WTC11 (cell line): ENCODE data around the gene CHST1. TPM values are rescaled to one million over a fixed set of nuclear protein-coding genes. Genes with fewer than 3 reads are reported as not detected.

Experiments
- ATAC-seq: fragments of 200-7000 bp; cut with Tn5 transposase; 2 replicates; pipeline ENCODE4 v1.10.0; 2021; ENCODE audit warnings: mild to moderate bottlenecking, moderate library complexity
- CTCF ChIA-PET: fragments of 300-600 bp; sonication (Branson Sonifier 250); formaldehyde crosslinking; loops from one replicate; lab custom pipeline; 2021; ENCODE audit warnings: antibody characterized with exemption; lab: Charles Lee
- POLR2A ChIA-PET: fragments of 350-600 bp; sonication (Branson Sonifier 250); formaldehyde crosslinking; loops from one replicate; lab custom pipeline; 2021; ENCODE audit warnings: antibody characterized with exemption; lab: Charles Lee
- DNase-seq: peaks from one replicate; pipeline ENCODE4 v3.0.0; 2021; ENCODE audit warnings: low spot score
- H3K27ac Mint-ChIP-seq: 2 replicates; pipeline ENCODE4 v1.8.0; 2021; ENCODE audit warnings: mixed read lengths
- H3K27me3 Mint-ChIP-seq: 2 replicates; pipeline ENCODE4 v1.8.0; 2021; ENCODE audit warnings: low read depth, mild to moderate bottlenecking, moderate library complexity, mixed read lengths
- H3K36me3 Mint-ChIP-seq: 2 replicates; pipeline ENCODE4 v1.8.0; 2021; ENCODE audit warnings: mixed read lengths
- H3K4me1 Mint-ChIP-seq: 2 replicates; pipeline ENCODE4 v1.8.0; 2022; ENCODE audit warnings: mixed read lengths
- H3K4me3 Mint-ChIP-seq: 2 replicates; pipeline ENCODE4 v1.8.0; 2021; ENCODE audit warnings: mild to moderate bottlenecking, moderate library complexity, mixed read lengths
- H3K9me3 Mint-ChIP-seq: 2 replicates; pipeline ENCODE4 v1.8.0; 2021; ENCODE audit warnings: mixed read lengths
- ATF1 ChIP-seq: sonication (generic); formaldehyde crosslinking; IDR thresholded peaks from 2 replicates; pipeline ENCODE4 v1.8.1; 2023; ENCODE audit warnings: mild to moderate bottlenecking, moderate library complexity, missing genetic modification reagents
- ATF3 ChIP-seq: sonication (generic); formaldehyde crosslinking; conservative IDR thresholded peaks from 2 replicates; pipeline ENCODE4 v1.8.1; 2022; ENCODE audit warnings: mild to moderate bottlenecking, missing genetic modification reagents
- ELF4 ChIP-seq: sonication (generic); formaldehyde crosslinking; IDR thresholded peaks from 2 replicates; pipeline ENCODE4 v1.8.1; 2022; ENCODE audit warnings: low read depth, mild to moderate bottlenecking, moderate library complexity, missing genetic modification reagents
- EMX1 ChIP-seq: fragments of 250-450 bp; sonication (Bioruptor Pico); IDR thresholded peaks from 2 replicates; pipeline ENCODE4 v1.8.0; 2021; ENCODE audit warnings: mild to moderate bottlenecking
- ESRRA ChIP-seq: sonication (generic); formaldehyde crosslinking; IDR thresholded peaks from 2 replicates; pipeline ENCODE4 v1.8.1; 2022; ENCODE audit warnings: mild to moderate bottlenecking, missing genetic modification reagents, borderline replicate concordance
- GABPB1 ChIP-seq: sonication (generic); formaldehyde crosslinking; IDR thresholded peaks from 2 replicates; pipeline ENCODE4 v1.8.1; 2023; ENCODE audit warnings: mild to moderate bottlenecking, missing genetic modification reagents
- JUN ChIP-seq: sonication (generic); formaldehyde crosslinking; IDR thresholded peaks from 2 replicates; pipeline ENCODE4 v1.8.0; 2023; ENCODE audit warnings: mild to moderate bottlenecking, missing genetic modification reagents
- MXD4 ChIP-seq: fragments of 250-450 bp; sonication (Bioruptor Pico); IDR thresholded peaks from 2 replicates; pipeline ENCODE4 v1.8.0; 2021; ENCODE audit warnings: mild to moderate bottlenecking, moderate library complexity, borderline replicate concordance
- NFATC4 ChIP-seq: fragments of 250-450 bp; sonication (Bioruptor Pico); IDR thresholded peaks from 2 replicates; pipeline ENCODE4 v1.9.0; 2021; ENCODE audit warnings: mild to moderate bottlenecking
- NR3C1 ChIP-seq: sonication (generic); formaldehyde crosslinking; conservative IDR thresholded peaks from 2 replicates; pipeline ENCODE4 v1.8.1; 2023; ENCODE audit warnings: low read depth, mild to moderate bottlenecking, missing genetic modification reagents
- PRDM15 ChIP-seq: sonication (generic); formaldehyde crosslinking; IDR thresholded peaks from 2 replicates; pipeline ENCODE4 v1.8.0; 2022; ENCODE audit warnings: missing genetic modification reagents
- SOX15 ChIP-seq: fragments of 250-450 bp; sonication (Bioruptor Pico); IDR thresholded peaks from 2 replicates; pipeline ENCODE4 v1.9.0; 2021; ENCODE audit warnings: mild to moderate bottlenecking
- TCF7 ChIP-seq: sonication (generic); formaldehyde crosslinking; IDR thresholded peaks from 2 replicates; pipeline ENCODE4 v1.8.0; 2022; ENCODE audit warnings: mild to moderate bottlenecking, low read depth, missing genetic modification reagents, moderate library complexity
- TEAD4 ChIP-seq: sonication (generic); formaldehyde crosslinking; IDR thresholded peaks from 2 replicates; pipeline ENCODE4 v1.8.0; 2022; ENCODE audit warnings: mild to moderate bottlenecking, missing genetic modification reagents
- ZNF121 ChIP-seq: sonication (generic); formaldehyde crosslinking; IDR thresholded peaks from 2 replicates; pipeline ENCODE4 v1.8.0; 2023; ENCODE audit warnings: missing genetic modification reagents
- ZNF512 ChIP-seq: sonication (generic); formaldehyde crosslinking; IDR thresholded peaks from 2 replicates; pipeline ENCODE4 v1.8.1; 2022; ENCODE audit warnings: missing genetic modification reagents, borderline replicate concordance
- ZNF671 ChIP-seq: fragments of 250-450 bp; sonication (Bioruptor Pico); IDR thresholded peaks from 2 replicates; pipeline ENCODE4 v1.8.0; 2021; ENCODE audit warnings: mild to moderate bottlenecking
- total RNA-seq: library from RNA; stranded (reverse); gene quantifications from 3 replicates; pipeline ENCODE4 v1.2.3, GENCODE V29; 2021
- TF ChIP-seq, protein P1 (sequence below): sonication (generic); formaldehyde crosslinking; IDR thresholded peaks from 2 replicates; pipeline ENCODE4 v1.8.1; 2023; ENCODE audit warnings: mild to moderate bottlenecking, missing genetic modification reagents, moderate library complexity
- TF ChIP-seq, protein P2 (sequence below): sonication (generic); formaldehyde crosslinking; IDR thresholded peaks from 2 replicates; pipeline ENCODE4 v1.8.0; 2022; ENCODE audit warnings: mild to moderate bottlenecking, missing genetic modification reagents
- TF ChIP-seq, protein P3 (sequence below): sonication (generic); formaldehyde crosslinking; IDR thresholded peaks from 2 replicates; pipeline ENCODE4 v1.8.1; 2023; ENCODE audit warnings: mild to moderate bottlenecking, missing genetic modification reagents
- TF ChIP-seq, protein P4 (sequence below): sonication (generic); formaldehyde crosslinking; IDR thresholded peaks from 2 replicates; pipeline ENCODE4 v1.8.1; 2022; ENCODE audit warnings: low read depth, mild to moderate bottlenecking, moderate library complexity, missing genetic modification reagents, borderline replicate concordance
- TF ChIP-seq, protein P5 (sequence below): sonication (generic); formaldehyde crosslinking; IDR thresholded peaks from 2 replicates; pipeline ENCODE4 v1.8.1; 2022; ENCODE audit warnings: mild to moderate bottlenecking, moderate library complexity, missing genetic modification reagents
- TF ChIP-seq, protein P6 (sequence below): sonication (generic); formaldehyde crosslinking; IDR thresholded peaks from 2 replicates; pipeline ENCODE4 v1.8.1; 2023; ENCODE audit warnings: mild to moderate bottlenecking, missing genetic modification reagents, moderate library complexity

Gene CHST1
- total RNA-seq, 1 experiment from 2014 or later = 2.4 TPM

- H3K27ac Mint-ChIP-seq = no peak overlapping the region
- H3K9me3 Mint-ChIP-seq = peaks cover 18% of the 10 kb centered on the region; the same call in 1 of the 2 replicates
- ChIA-PET CTCF (interaction anchor here (2.1 to 5.0 kb wide), 2 partner anchors 32 to 149 kb away, joined by 5 to 20 read pairs; no protein-coding TSS in a partner anchor), POLR2A (no interaction called here)
- peaks cover 15% of the 10 kb centered on the region for H3K4me1 Mint-ChIP-seq
- ATAC-seq = no peak
- no peak overlapping the region for H3K4me3 Mint-ChIP-seq
- peaks cover 22% of the 10 kb centered on the region for H3K27me3 Mint-ChIP-seq
- no peak for DNase-seq
- TF ChIP-seq ZNF512 (CRISPR knock-in tag) (no peak), NFATC4 (CRISPR knock-in tag) (no peak), TEAD4 (no peak), ZNF121 (CRISPR knock-in tag) (no peak), ESRRA (CRISPR knock-in tag) (no peak), GABPB1 (CRISPR knock-in tag) (no peak), PRDM15 (CRISPR knock-in tag) (no peak), ATF3 (no peak)
- TF ChIP-seq, protein P1, sequence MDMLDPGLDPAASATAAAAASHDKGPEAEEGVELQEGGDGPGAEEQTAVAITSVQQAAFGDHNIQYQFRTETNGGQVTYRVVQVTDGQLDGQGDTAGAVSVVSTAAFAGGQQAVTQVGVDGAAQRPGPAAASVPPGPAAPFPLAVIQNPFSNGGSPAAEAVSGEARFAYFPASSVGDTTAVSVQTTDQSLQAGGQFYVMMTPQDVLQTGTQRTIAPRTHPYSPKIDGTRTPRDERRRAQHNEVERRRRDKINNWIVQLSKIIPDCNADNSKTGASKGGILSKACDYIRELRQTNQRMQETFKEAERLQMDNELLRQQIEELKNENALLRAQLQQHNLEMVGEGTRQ (CRISPR knock-in tag) = no peak
- TF ChIP-seq, protein P2, sequence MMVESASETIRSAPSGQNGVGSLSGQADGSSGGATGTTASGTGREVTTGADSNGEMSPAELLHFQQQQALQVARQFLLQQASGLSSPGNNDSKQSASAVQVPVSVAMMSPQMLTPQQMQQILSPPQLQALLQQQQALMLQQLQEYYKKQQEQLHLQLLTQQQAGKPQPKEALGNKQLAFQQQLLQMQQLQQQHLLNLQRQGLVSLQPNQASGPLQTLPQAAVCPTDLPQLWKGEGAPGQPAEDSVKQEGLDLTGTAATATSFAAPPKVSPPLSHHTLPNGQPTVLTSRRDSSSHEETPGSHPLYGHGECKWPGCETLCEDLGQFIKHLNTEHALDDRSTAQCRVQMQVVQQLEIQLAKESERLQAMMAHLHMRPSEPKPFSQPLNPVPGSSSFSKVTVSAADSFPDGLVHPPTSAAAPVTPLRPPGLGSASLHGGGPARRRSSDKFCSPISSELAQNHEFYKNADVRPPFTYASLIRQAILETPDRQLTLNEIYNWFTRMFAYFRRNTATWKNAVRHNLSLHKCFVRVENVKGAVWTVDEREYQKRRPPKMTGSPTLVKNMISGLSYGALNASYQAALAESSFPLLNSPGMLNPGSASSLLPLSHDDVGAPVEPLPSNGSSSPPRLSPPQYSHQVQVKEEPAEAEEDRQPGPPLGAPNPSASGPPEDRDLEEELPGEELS = no peak
- TF ChIP-seq, protein P3, sequence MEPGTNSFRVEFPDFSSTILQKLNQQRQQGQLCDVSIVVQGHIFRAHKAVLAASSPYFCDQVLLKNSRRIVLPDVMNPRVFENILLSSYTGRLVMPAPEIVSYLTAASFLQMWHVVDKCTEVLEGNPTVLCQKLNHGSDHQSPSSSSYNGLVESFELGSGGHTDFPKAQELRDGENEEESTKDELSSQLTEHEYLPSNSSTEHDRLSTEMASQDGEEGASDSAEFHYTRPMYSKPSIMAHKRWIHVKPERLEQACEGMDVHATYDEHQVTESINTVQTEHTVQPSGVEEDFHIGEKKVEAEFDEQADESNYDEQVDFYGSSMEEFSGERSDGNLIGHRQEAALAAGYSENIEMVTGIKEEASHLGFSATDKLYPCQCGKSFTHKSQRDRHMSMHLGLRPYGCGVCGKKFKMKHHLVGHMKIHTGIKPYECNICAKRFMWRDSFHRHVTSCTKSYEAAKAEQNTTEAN (CRISPR knock-in tag) = no peak
- H3K36me3 Mint-ChIP-seq = peaks cover 2% of the 10 kb centered on the region; the same call in 1 of the 2 replicates
These were observed 43.1 kb downstream of the CHST1 start for GRCh38 chr11:45622283-45622682.

DNA sequence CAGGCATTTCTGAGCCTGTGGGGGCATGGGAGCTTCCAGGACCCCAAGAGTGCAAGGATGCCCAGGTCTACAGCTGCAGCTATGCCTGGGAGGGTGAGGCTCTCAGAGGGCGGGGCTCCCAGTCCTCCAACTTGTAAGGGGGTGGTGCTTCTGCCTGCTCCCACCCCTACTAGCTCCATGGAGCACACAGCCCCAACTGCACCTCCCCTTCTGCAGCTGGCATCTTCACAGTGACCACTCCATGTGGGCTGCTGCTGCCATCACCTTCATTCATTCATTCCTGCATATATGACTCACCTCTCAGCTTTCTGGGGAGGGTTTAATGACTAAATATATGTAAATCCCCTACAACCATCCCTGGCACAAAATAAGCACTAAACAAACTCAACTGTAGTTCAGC lies 43.8 kb downstream of the CHST1 start:
- ChIA-PET CTCF (interaction anchor here (1.5 to 5.0 kb wide), 4 partner anchors 33 to 281 kb away, joined by 3 to 20 read pairs (median 6); no protein-coding TSS in a partner anchor), POLR2A (no interaction called here)
- ATAC-seq (no peak; the same call in 1 of the 2 replicates), DNase-seq (no peak)
- H3K36me3 Mint-ChIP-seq = 0 out of 2 replicates have a peak, but pooled peaks cover 2% of the 10 kb centered on the region
- peaks cover 13% of the 10 kb centered on the region; the same call in 1 of the 2 replicates for H3K9me3 Mint-ChIP-seq
- H3K4me3 Mint-ChIP-seq = no peak overlapping the region
- no peak for TF ChIP-seq NR3C1 (CRISPR knock-in tag)
- no peak for TF ChIP-seq TCF7
- TF ChIP-seq ATF1 (CRISPR knock-in tag) = no peak
- TF ChIP-seq TEAD4 = no peak
- TF ChIP-seq, protein P4, sequence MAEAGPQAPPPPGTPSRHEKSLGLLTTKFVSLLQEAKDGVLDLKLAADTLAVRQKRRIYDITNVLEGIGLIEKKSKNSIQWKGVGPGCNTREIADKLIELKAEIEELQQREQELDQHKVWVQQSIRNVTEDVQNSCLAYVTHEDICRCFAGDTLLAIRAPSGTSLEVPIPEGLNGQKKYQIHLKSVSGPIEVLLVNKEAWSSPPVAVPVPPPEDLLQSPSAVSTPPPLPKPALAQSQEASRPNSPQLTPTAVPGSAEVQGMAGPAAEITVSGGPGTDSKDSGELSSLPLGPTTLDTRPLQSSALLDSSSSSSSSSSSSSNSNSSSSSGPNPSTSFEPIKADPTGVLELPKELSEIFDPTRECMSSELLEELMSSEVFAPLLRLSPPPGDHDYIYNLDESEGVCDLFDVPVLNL (CRISPR knock-in tag) = no peak
- TF ChIP-seq EMX1 (CRISPR knock-in tag) = no peak
- no peak for TF ChIP-seq MXD4 (CRISPR knock-in tag)
- TF ChIP-seq JUN (CRISPR knock-in tag) = no peak
- TF ChIP-seq, protein P5, sequence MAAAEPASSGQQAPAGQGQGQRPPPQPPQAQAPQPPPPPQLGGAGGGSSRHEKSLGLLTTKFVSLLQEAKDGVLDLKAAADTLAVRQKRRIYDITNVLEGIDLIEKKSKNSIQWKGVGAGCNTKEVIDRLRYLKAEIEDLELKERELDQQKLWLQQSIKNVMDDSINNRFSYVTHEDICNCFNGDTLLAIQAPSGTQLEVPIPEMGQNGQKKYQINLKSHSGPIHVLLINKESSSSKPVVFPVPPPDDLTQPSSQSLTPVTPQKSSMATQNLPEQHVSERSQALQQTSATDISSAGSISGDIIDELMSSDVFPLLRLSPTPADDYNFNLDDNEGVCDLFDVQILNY (CRISPR knock-in tag) = no peak
- no peak for TF ChIP-seq ESRRA (CRISPR knock-in tag)
- no peak for TF ChIP-seq ZNF671 (CRISPR knock-in tag)
- no peak for TF ChIP-seq ELF4 (CRISPR knock-in tag)
- no peak for TF ChIP-seq SOX15
- TF ChIP-seq, protein P6, sequence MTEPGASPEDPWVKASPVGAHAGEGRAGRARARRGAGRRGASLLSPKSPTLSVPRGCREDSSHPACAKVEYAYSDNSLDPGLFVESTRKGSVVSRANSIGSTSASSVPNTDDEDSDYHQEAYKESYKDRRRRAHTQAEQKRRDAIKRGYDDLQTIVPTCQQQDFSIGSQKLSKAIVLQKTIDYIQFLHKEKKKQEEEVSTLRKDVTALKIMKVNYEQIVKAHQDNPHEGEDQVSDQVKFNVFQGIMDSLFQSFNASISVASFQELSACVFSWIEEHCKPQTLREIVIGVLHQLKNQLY = no peak
- H3K27me3 Mint-ChIP-seq = peaks cover 16% of the 10 kb centered on the region
- peaks cover 15% of the 10 kb centered on the region for H3K4me1 Mint-ChIP-seq
- no peak overlapping the region for H3K27ac Mint-ChIP-seq
